RCC 7860 (cell line): ENCODE data around the gene ABCA5.

ENCODE experiments used
- DNase-seq: peaks from one replicate; pipeline ENCODE4 v3.0.0-alpha.2; 2015; ENCODE audit warnings: low spot score
- FAIRE-seq: peaks from 2 replicates; lab custom pipeline; 2012; peaks lifted over from hg19 to GRCh38; lab: Jason Lieb, UNC

The ABCA5 gene

GRCh38 chr17:69269131-69269998 is 57.6 kb downstream of the ABCA5 start:
- no peak for FAIRE-seq
- no peak for DNase-seq

GRCh38 chr17:69268543-69269014 is 58.4 kb downstream of the ABCA5 start:
- no peak for FAIRE-seq
- DNase-seq = no peak

- no peak for FAIRE-seq
- DNase-seq = no peak
Observed at GRCh38 chr17:69267219-69267618, 59.7 kb downstream of the ABCA5 start.

GRCh38 chr17:69265873-69266272 is 61.1 kb downstream of the ABCA5 start:
- DNase-seq = no peak
- no peak for FAIRE-seq

GRCh38 chr17:69254187-69254586 is 72.7 kb downstream of the ABCA5 start:
- DNase-seq (no peak), FAIRE-seq (no peak)

GRCh38 chr17:69250641-69251040 is 76.3 kb downstream of the ABCA5 start:
- DNase-seq (no peak), FAIRE-seq (no peak)

- DNase-seq = peak; percentile 23
- peak; percentile 86 for FAIRE-seq
Observed at GRCh38 chr17:69246726-69247375, 80.1 kb downstream of the ABCA5 start.

- DNase-seq (no peak), FAIRE-seq (no peak)
Observed at GRCh38 chr17:69246202-69246601, 80.7 kb downstream of the ABCA5 start.

GRCh38 chr17:69245617-69246016 is 81.3 kb downstream of the ABCA5 start:
- FAIRE-seq = no peak
- DNase-seq = no peak

- no peak for FAIRE-seq
- no peak for DNase-seq
Observed at GRCh38 chr17:69239611-69240600, 87.0 kb downstream of the ABCA5 start.

GRCh38 chr17:69236946-69237345 is 90.0 kb downstream of the ABCA5 start:
- DNase-seq (no peak), FAIRE-seq (no peak)

- DNase-seq = no peak
- no peak for FAIRE-seq
Observed at GRCh38 chr17:69236464-69236863, 90.5 kb downstream of the ABCA5 start.

GRCh38 chr17:69235338-69236058 is 91.4 kb downstream of the ABCA5 start:
- FAIRE-seq = peak; percentile 8
- DNase-seq = peak; percentile 57

GRCh38 chr17:69232650-69233049 is 94.3 kb downstream of the ABCA5 start:
- FAIRE-seq (no peak), DNase-seq (no peak)

GRCh38 chr17:69231521-69231920 is 95.4 kb downstream of the ABCA5 start:
- FAIRE-seq (no peak), DNase-seq (no peak)

GRCh38 chr17:69230939-69231338 is 96.0 kb downstream of the ABCA5 start:
- FAIRE-seq = no peak

GRCh38 chr17:69228576-69228975 is 98.4 kb downstream of the ABCA5 start, which contains the start of gene ABCA10:
Gene ABCA10, minus strand, starts transcription at chr17:69228824. Its CDS starts 3,466 bp downstream, at chr17:69225358.
- DNase-seq = no peak
- FAIRE-seq = no peak

More at GRCh38 chr17:69230939-69231338, 96.0 kb downstream of the ABCA5 start:
- DNase-seq = no peak

- FAIRE-seq (no peak), DNase-seq (no peak)
Observed at GRCh38 chr17:69228018-69228417, 98.9 kb downstream of the ABCA5 start.

- FAIRE-seq (no peak), DNase-seq (no peak)
Observed at GRCh38 chr17:69227541-69227940, 99.4 kb downstream of the ABCA5 start.

GRCh38 chr17:69223809-69224208 is 103.1 kb downstream of the ABCA5 start:
- no peak for FAIRE-seq

More at GRCh38 chr17:69223809-69224208, 103.1 kb downstream of the ABCA5 start:
- no peak for DNase-seq
